ENCODE results near the gene CLCA4. TPM values are rescaled to one million over a fixed set of nuclear protein-coding genes. Genes with fewer than 3 reads are reported as not detected.

Gene CLCA4
- total and polyA plus RNA-seq, 4 donors, result 0.03 TPM; not detected in 3

DNA sequence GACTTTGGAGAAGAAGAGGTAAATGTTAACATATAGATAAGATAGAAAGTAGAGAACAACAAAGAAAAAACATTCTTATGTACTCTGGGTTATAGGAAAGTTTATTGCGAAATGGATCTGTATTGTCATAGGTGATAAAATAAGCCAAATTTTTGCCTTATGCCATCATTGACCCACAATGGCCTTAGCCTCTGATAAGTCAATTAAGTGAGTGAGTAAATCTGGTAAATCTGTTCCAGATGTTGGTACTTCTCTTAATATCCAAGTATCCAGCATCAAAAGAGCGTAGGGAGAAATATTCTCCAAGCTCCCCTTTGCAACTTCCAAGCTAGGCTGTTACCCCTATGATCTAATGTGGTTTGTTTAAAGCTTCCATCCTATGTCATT is 38.3 kb upstream of the CLCA4 start:
- no peaks in the 10 kb centered on the region for H3K9me3 ChIP-seq (ENCODE audit: control insufficient read depth in 4 of 4, low read length in 3 of 4)
- H3K4me1 ChIP-seq (ENCODE audit: control insufficient read depth in 4 of 4, insufficient read depth in 4 of 4, low read length in 3 of 4), result no peaks in the 10 kb centered on the region
- DNase-seq (ENCODE audit: low spot score), result no peak
- TF ChIP-seq, protein P1, sequence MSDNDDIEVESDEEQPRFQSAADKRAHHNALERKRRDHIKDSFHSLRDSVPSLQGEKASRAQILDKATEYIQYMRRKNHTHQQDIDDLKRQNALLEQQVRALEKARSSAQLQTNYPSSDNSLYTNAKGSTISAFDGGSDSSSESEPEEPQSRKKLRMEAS (IDR thresholded peaks at IDR 0.05), result no peak
- TF ChIP-seq SP1 (IDR thresholded peaks at IDR 0.05) (no peak), EGR1 (IDR thresholded peaks at IDR 0.05; ENCODE audit: low read depth in 2 of 2) (no peak), YY1 (IDR thresholded peaks at IDR 0.05) (no peak), CTCF (IDR thresholded peaks at IDR 0.05; ENCODE audit: low read depth, low read length, missing input control) (no peak), RXRA (IDR thresholded peaks at IDR 0.05) (no peak), JUND (IDR thresholded peaks at IDR 0.05) (no peak), HNF4A (conservative IDR thresholded peaks at IDR 0.05) (no peak), NR2F2 (IDR thresholded peaks at IDR 0.05) (no peak), FOXA2 (IDR thresholded peaks at IDR 0.05) (no peak), HNF4G (IDR thresholded peaks at IDR 0.05) (no peak), GABPA (IDR thresholded peaks at IDR 0.05 in 1 of 2, conservative IDR thresholded peaks at IDR 0.05 in 1 of 2) (no peak), REST (IDR thresholded peaks at IDR 0.05) (no peak), FOXA1 (IDR thresholded peaks at IDR 0.05) (no peak), TAF1 (conservative IDR thresholded peaks at IDR 0.05) (no peak), ZBTB33 (IDR thresholded peaks at IDR 0.05) (no peak), RAD21 (IDR thresholded peaks at IDR 0.05) (no peak)
- TF ChIP-seq, protein P2, sequence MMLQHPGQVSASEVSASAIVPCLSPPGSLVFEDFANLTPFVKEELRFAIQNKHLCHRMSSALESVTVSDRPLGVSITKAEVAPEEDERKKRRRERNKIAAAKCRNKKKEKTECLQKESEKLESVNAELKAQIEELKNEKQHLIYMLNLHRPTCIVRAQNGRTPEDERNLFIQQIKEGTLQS (IDR thresholded peaks at IDR 0.05), result no peak
- no peak overlapping the region for H3K4me3 ChIP-seq (ENCODE audit: low read depth in 1 of 3, low read length in 3 of 3)
- no peak overlapping the region for H3K27ac ChIP-seq (ENCODE audit: low read depth in 1 of 2, low read length in 2 of 2)
- 86% methylated on average over 2 of the region's 2 CpGs for WGBS
- no peaks in the 10 kb centered on the region for H3K27me3 ChIP-seq (ENCODE audit: control insufficient read depth in 4 of 4, insufficient read depth in 4 of 4, low read length in 3 of 4)
- H3K36me3 ChIP-seq (ENCODE audit: control insufficient read depth in 4 of 4, insufficient read depth in 3 of 4, low read depth in 1 of 4, low read length in 3 of 4), result no peaks in the 10 kb centered on the region
- no peak overlapping the region for H3K9ac ChIP-seq (ENCODE audit: low read depth in 1 of 2, low read length in 2 of 2)
